Chondrocyte (in vitro differentiated cells): ENCODE measurements around the gene PFKFB1. TPM values are rescaled to one million over a fixed set of nuclear protein-coding genes. Genes with fewer than 3 reads are reported as not detected.

Experiments used
- DNase-seq: peaks from one replicate; pipeline ENCODE4 v3.0.0; 2021; ENCODE audit warnings: mixed read lengths, low spot score
- H3K27ac Mint-ChIP-seq: one replicate; pipeline ENCODE4 v1.8.0; 2021; ENCODE audit warnings: mild to moderate bottlenecking, moderate library complexity, mixed read lengths; ENCODE audit not compliant: unreplicated experiment
- H3K27me3 Mint-ChIP-seq: 2 replicates; pipeline ENCODE4 v1.8.0; 2021; ENCODE audit warnings: low read depth, mixed read lengths
- H3K36me3 Mint-ChIP-seq: 2 replicates; pipeline ENCODE4 v1.8.0; 2021; ENCODE audit warnings: low read depth, mixed read lengths
- H3K4me1 Mint-ChIP-seq: 2 replicates; pipeline ENCODE4 v1.8.0; 2021; ENCODE audit warnings: low read depth, mild to moderate bottlenecking, mixed read lengths
- H3K4me3 Mint-ChIP-seq: one replicate; pipeline ENCODE4 v1.8.0; 2021; ENCODE audit warnings: mild to moderate bottlenecking, moderate library complexity, mixed read lengths; ENCODE audit not compliant: unreplicated experiment
- H3K9me3 Mint-ChIP-seq: 2 replicates; pipeline ENCODE4 v1.8.0; 2021; ENCODE audit warnings: low read depth, mixed read lengths
- CTCF ChIP-seq: fragments of 200-600 bp; sonication (generic); IDR thresholded peaks from 2 replicates; pipeline ENCODE4 v1.5.0; 2021; ENCODE audit warnings: antibody characterized with exemption, mild to moderate bottlenecking, moderate library complexity
- total RNA-seq: library from RNA; stranded (reverse); gene quantifications from 3 replicates; pipeline ENCODE4 v1.2.1, GENCODE V29; 2021

PFKFB1 gene
- total RNA-seq, 1 donor from 2014 or later, result 0.25 TPM

- DNase-seq, result no peak
- Mint-ChIP-seq H3K4me3 (no peak overlapping the region), H3K27ac (no peak overlapping the region), H3K4me1 (peaks cover 13% of the 10 kb centered on the region), H3K9me3 (peaks cover 6% of the 10 kb centered on the region), H3K27me3 (no peaks in the 10 kb centered on the region), H3K36me3 (peaks cover 13% of the 10 kb centered on the region)
- no peak for TF ChIP-seq CTCF
Observed at GRCh38 chrX:55005256-55005655, 11.3 kb upstream of the PFKFB1 start.

GRCh38 chrX:55004231-55004630 lies 10.2 kb upstream of the PFKFB1 start:
- Mint-ChIP-seq H3K27me3 (no peaks in the 10 kb centered on the region), H3K9me3 (peaks cover 7% of the 10 kb centered on the region), H3K4me1 (peaks cover 17% of the 10 kb centered on the region), H3K27ac (no peak overlapping the region), H3K4me3 (no peak overlapping the region), H3K36me3 (peaks cover 13% of the 10 kb centered on the region)
- TF ChIP-seq CTCF, result no peak
- no peak for DNase-seq

GRCh38 chrX:54999717-55000598 lies 6.0 kb upstream of the PFKFB1 start, which contains the start of gene APEX2:
Gene APEX2 (plus strand): TSS chrX:55000363. CDS start chrX:55000423, 60 bp downstream.
- Mint-ChIP-seq H3K9me3 (peaks cover 8% of the 10 kb centered on the region), H3K27ac (peak within 1 kb of the TSS; percentile 92)

GRCh38 chrX:54995621-54996020 lies 1.6 kb upstream of the PFKFB1 start:
- H3K4me1 Mint-ChIP-seq, result peaks cover 7% of the 10 kb centered on the region

More at GRCh38 chrX:54999717-55000598, 6.0 kb upstream of the PFKFB1 start, which contains the start of gene APEX2:
- H3K27me3 Mint-ChIP-seq, result no peaks in the 10 kb centered on the region
- H3K36me3 Mint-ChIP-seq, result peaks cover 6% of the 10 kb centered on the region
- DNase-seq, result peak; percentile 95
- H3K4me3 Mint-ChIP-seq, result peak within 1 kb of the TSS; percentile 84
- no peak for TF ChIP-seq CTCF
- H3K4me1 Mint-ChIP-seq, result peaks cover 15% of the 10 kb centered on the region

More at GRCh38 chrX:54995621-54996020, 1.6 kb upstream of the PFKFB1 start:
- no peak overlapping the region for H3K27ac Mint-ChIP-seq
- H3K27me3 Mint-ChIP-seq, result no peaks in the 10 kb centered on the region
- peaks cover 7% of the 10 kb centered on the region for H3K9me3 Mint-ChIP-seq
- TF ChIP-seq CTCF, result no peak
- H3K4me3 Mint-ChIP-seq, result no peak overlapping the region
- no peaks in the 10 kb centered on the region for H3K36me3 Mint-ChIP-seq
- no peak for DNase-seq
